22Rv1 (cell line): ENCODE results near the gene ELOF1.

Source experiments
- ZFX ChIP-seq: fragments of 450-650 bp; IDR thresholded peaks from 2 replicates; pipeline ENCODE4 v1.6.1; 2017; ENCODE audit warnings: antibody characterized with exemption, borderline replicate concordance
- TF ChIP-seq, protein P1 (sequence below): fragments of 450-650 bp; IDR thresholded peaks from 2 replicates; pipeline ENCODE4 v1.5.1; 2017; ENCODE audit warnings: mild to moderate bottlenecking

DNA sequence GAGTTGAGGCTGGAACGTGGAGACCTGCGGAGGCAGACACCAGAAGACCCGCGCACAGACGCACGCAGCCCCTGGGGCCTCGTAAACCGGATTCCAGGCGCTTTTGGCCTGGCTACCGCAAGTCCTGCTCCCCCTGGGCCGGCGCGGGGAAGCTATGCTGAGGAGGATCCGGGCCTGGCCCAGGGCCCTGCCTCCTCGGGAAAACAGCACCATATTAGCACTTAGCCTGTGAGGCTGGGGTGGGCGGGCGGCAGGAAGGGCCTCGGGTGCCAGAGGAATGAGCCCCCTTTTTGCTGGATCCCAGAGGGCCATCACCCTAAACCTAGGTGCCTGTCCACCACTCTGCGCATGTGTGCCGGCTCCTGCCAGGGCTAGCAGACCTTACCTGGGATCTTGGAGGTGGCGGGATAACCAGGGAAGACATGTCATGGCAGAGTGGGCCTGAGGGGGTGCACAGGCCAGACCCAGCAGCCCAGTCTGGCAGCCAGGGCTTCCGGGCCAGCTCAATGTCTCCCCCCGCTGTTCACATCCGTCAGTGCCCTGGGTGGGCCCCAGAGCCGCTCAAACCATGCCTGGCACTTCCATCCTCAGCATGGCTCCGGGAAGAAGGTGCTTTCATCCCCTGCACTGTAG, 7.3 kb downstream of the ELOF1 start:
- TF ChIP-seq ZFX, result no peak
- TF ChIP-seq, protein P1, sequence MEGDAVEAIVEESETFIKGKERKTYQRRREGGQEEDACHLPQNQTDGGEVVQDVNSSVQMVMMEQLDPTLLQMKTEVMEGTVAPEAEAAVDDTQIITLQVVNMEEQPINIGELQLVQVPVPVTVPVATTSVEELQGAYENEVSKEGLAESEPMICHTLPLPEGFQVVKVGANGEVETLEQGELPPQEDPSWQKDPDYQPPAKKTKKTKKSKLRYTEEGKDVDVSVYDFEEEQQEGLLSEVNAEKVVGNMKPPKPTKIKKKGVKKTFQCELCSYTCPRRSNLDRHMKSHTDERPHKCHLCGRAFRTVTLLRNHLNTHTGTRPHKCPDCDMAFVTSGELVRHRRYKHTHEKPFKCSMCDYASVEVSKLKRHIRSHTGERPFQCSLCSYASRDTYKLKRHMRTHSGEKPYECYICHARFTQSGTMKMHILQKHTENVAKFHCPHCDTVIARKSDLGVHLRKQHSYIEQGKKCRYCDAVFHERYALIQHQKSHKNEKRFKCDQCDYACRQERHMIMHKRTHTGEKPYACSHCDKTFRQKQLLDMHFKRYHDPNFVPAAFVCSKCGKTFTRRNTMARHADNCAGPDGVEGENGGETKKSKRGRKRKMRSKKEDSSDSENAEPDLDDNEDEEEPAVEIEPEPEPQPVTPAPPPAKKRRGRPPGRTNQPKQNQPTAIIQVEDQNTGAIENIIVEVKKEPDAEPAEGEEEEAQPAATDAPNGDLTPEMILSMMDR, result peak; percentile 61
